HepG2 (cell line): ENCODE measurements around the gene MLN. TPM values are rescaled to one million over a fixed set of nuclear protein-coding genes. Genes with fewer than 3 reads are reported as not detected.
A peak's percentile ranks its signal among the peaks of the same experiment; 100 is the strongest.

Experiments
- ATAC-seq: fragments of 200-7000 bp; cut with Tn5 transposase; 3 replicates; pipeline ENCODE4 v1.9.1; 2020; ENCODE audit warnings: mild to moderate bottlenecking, moderate library complexity
- BruUV-seq: library from RNA; stranded (reverse); fragments of 400-500 nt; replicated peaks from 2 replicates; lab custom pipeline; 2021; lab: Mats Ljungman, UMichigan
- CTCF ChIA-PET: fragments of 300-600 bp; formaldehyde crosslinking; extraction: SDS; loops from one replicate; lab custom pipeline; 2021; ENCODE audit warnings: low total read pairs, inconsistent platforms, low intra/inter-chr PET ratio; lab: Yijun Ruan, JAX
- POLR2A ChIA-PET: fragments of 350-600 bp; sonication (Branson Sonifier 250); formaldehyde crosslinking; loops from one replicate; lab custom pipeline; 2020; ENCODE audit warnings: antibody characterized with exemption, inconsistent platforms; lab: Yijun Ruan, JAX
- DNase-seq: peaks from one replicate; pipeline ENCODE4 v3.0.0-alpha.2; 2015; ENCODE audit warnings: low spot score
- FAIRE-seq: peaks from 3 replicates; lab custom pipeline; 2011; peaks lifted over from hg19 to GRCh38; lab: Jason Lieb, UNC
- H2AFZ ChIP-seq: one replicate; pipeline ENCODE4 v1.6.1; 2011; ENCODE audit warnings: low read length, inconsistent platforms
- H3K27ac ChIP-seq: fragments of 300-600 bp; 3 replicates; pipeline ENCODE4 v1.8.0; 2011; ENCODE audit warnings: mixed run types, mild to moderate bottlenecking, mixed read lengths, low read length, inconsistent platforms; ENCODE audit not compliant: insufficient read depth; ENCODE audit errors: extremely low read length
- H3K27me3 ChIP-seq, 2 experiments: fragments of 200-600 bp in 1 of 2; 2 replicates in 1 of 2; 3 replicates in 1 of 2; pipeline versions ENCODE4 v1.6.0 to v1.8.0; 2011; ENCODE audit warnings: low read length in 2 of 2, mild to moderate bottlenecking in 2 of 2, moderate library complexity in 2 of 2, inconsistent platforms in 1 of 2; ENCODE audit not compliant: insufficient read depth in 2 of 2, control insufficient read depth in 1 of 2
- H3K36me3 ChIP-seq, 2 experiments: fragments of 200-600 bp in 1 of 2; replicated peaks in 1 of 2; 2 replicates in 1 of 2; 3 replicates in 1 of 2; pipeline versions ENCODE4 v1.5.1 to v1.8.0; 2011; ENCODE audit warnings: low read length in 2 of 2, inconsistent platforms in 1 of 2; ENCODE audit not compliant: insufficient read depth in 2 of 2, control insufficient read depth in 1 of 2
- H3K4me1 ChIP-seq: 2 replicates; pipeline ENCODE4 v1.5.1; 2012; ENCODE audit warnings: low read length, inconsistent platforms; ENCODE audit not compliant: insufficient read depth
- H3K4me2 ChIP-seq: 2 replicates; pipeline ENCODE4 v1.6.0; 2011; ENCODE audit warnings: low read depth, low read length, inconsistent platforms
- H3K4me3 ChIP-seq, 3 experiments: fragments of 200-600 bp in 1 of 3; sonication (generic), shearing (Covaris generic) in 1 of 3; replicated peaks in 1 of 3; 2 replicates each; pipeline ENCODE4 v1.5.1; 2011 to 2016; ENCODE audit warnings: low read length in 3 of 3, inconsistent platforms in 2 of 3, low read depth in 2 of 3, mild to moderate bottlenecking in 2 of 3, control low read depth in 1 of 3, mixed read lengths in 1 of 3; ENCODE audit not compliant: insufficient read depth in 1 of 3
- H3K79me2 ChIP-seq: one replicate; pipeline ENCODE4 v1.6.1; 2011; ENCODE audit warnings: low read length, inconsistent platforms; ENCODE audit not compliant: insufficient read depth
- H3K9ac ChIP-seq: 2 replicates; pipeline ENCODE4 v1.6.0; 2011; ENCODE audit warnings: mild to moderate bottlenecking, low read depth, low read length, inconsistent platforms; ENCODE audit not compliant: insufficient read depth
- H3K9me3 ChIP-seq: 2 replicates; pipeline ENCODE4 v1.5.1; 2012; ENCODE audit warnings: mild to moderate bottlenecking, low read length
- H4K20me1 ChIP-seq: 2 replicates; pipeline ENCODE4 v1.6.0; 2011; ENCODE audit warnings: inconsistent platforms, mild to moderate bottlenecking, low read length, moderate library complexity; ENCODE audit not compliant: insufficient read depth
- ATF7-NPFF ChIP-seq: sonication (generic); formaldehyde crosslinking; IDR thresholded peaks from 2 replicates; pipeline ENCODE4 v1.8.1; 2023; ENCODE audit warnings: mild to moderate bottlenecking, low read depth, missing genetic modification reagents, moderate library complexity
- KMT2B ChIP-seq: IDR thresholded peaks from 2 replicates; pipeline ENCODE4 v1.6.1; 2016; ENCODE audit warnings: missing genetic modification reagents, missing compliant biosample characterization
- MLLT10 ChIP-seq: sonication (generic); formaldehyde crosslinking; IDR thresholded peaks from 2 replicates; pipeline ENCODE4 v1.4.0; 2020; ENCODE audit warnings: missing genetic modification reagents
- MZF1 ChIP-seq: sonication (generic); formaldehyde crosslinking; IDR thresholded peaks from 2 replicates; pipeline ENCODE4 v1.8.1; 2023; ENCODE audit warnings: mild to moderate bottlenecking, missing genetic modification reagents, borderline replicate concordance
- PLRG1 ChIP-seq: fragments of 450-650 bp; conservative IDR thresholded peaks from 2 replicates; pipeline ENCODE4 v1.6.1; 2016
- RFX3 ChIP-seq: IDR thresholded peaks from 2 replicates; pipeline ENCODE4 v1.6.1; 2016; ENCODE audit warnings: missing biosample characterization, missing genetic modification reagents
- SP4 ChIP-seq: sonication (generic); formaldehyde crosslinking; IDR thresholded peaks from 2 replicates; pipeline ENCODE4 v1.8.1; 2023; ENCODE audit warnings: mild to moderate bottlenecking, missing genetic modification reagents
- TCF7 ChIP-seq: sonication (generic); IDR thresholded peaks from 2 replicates; pipeline ENCODE4 v1.6.1; 2016; ENCODE audit warnings: antibody characterized with exemption, low read depth
- WIZ ChIP-seq: sonication (generic); formaldehyde crosslinking; IDR thresholded peaks from 2 replicates; pipeline ENCODE4 v1.5.1; 2020; ENCODE audit warnings: mild to moderate bottlenecking, missing genetic modification reagents
- ZNF12 ChIP-seq: sonication (generic); formaldehyde crosslinking; IDR thresholded peaks from 2 replicates; pipeline ENCODE4 v1.5.0; 2020; ENCODE audit warnings: missing genetic modification reagents
- ZNF282 ChIP-seq: fragments of 450-650 bp; IDR thresholded peaks from 2 replicates; pipeline ENCODE4 v1.6.1; 2018; ENCODE audit not compliant: partially characterized antibody
- ZNF331 ChIP-seq: sonication (generic); formaldehyde crosslinking; IDR thresholded peaks from 2 replicates; pipeline ENCODE4 v1.4.0; 2020; ENCODE audit warnings: missing genetic modification reagents
- ZNF34 ChIP-seq: sonication (generic); formaldehyde crosslinking; IDR thresholded peaks from 2 replicates; pipeline ENCODE4 v1.4.0; 2020; ENCODE audit warnings: mild to moderate bottlenecking, missing genetic modification reagents, borderline replicate concordance
- ZNF614 ChIP-seq: IDR thresholded peaks from 2 replicates; pipeline ENCODE4 v1.6.1; 2018; ENCODE audit warnings: missing biosample characterization, missing genetic modification reagents, inconsistent platforms, borderline replicate concordance
- ZNF724P ChIP-seq: sonication (generic); formaldehyde crosslinking; IDR thresholded peaks from 2 replicates; pipeline ENCODE4 v1.8.0; 2022; ENCODE audit warnings: missing genetic modification reagents, borderline replicate concordance
- ZNF782 ChIP-seq: sonication (generic); formaldehyde crosslinking; IDR thresholded peaks from 2 replicates; pipeline ENCODE4 v1.4.0; 2020; ENCODE audit warnings: missing genetic modification reagents, mild to moderate bottlenecking, borderline replicate concordance
- ZSCAN20 ChIP-seq: sonication (generic); formaldehyde crosslinking; IDR thresholded peaks from 2 replicates; pipeline ENCODE4 v1.4.0; 2020; ENCODE audit warnings: missing genetic modification reagents, mild to moderate bottlenecking, borderline replicate concordance
- WGBS: methylation state at CpG from one replicate; pipeline ENCODE4 v1.1.6; 2017; ENCODE audit warnings: low lambda C conversion rate; 5-methylcytosine and 5-hydroxymethylcytosine counted together
- in situ Hi-C: cut with HindIII; loops from 2 replicates; pipeline ENCODE4 v1.10.0; 2017; ENCODE audit warnings: low pct_unique_long_range_greater_than_20kb; ENCODE audit not compliant: extremely low pct_ligation_motif_present
- intact Hi-C: fragments of 100-400 bp; cut with micrococcal nuclease; formaldehyde crosslinking; loops from one replicate; pipeline ENCODE4 v1.10.0; 2022; ENCODE audit not compliant: unreplicated experiment
- polyA plus RNA-seq, 8 experiments: library from polyadenylated mRNA; depleted of rRNA in 3 of 8; stranded (reverse) in 7 of 8; unstranded in 1 of 8; fragments of >200 nt; fragmentation: Illumina TruSeq in 4 of 8; extraction: Trizol in 4 of 8; gene quantifications; 2 replicates each; pipeline versions ENCODE4 v1.2.1 to v1.2.3, GENCODE V29; 2011 to 2016; ENCODE audit warnings: low read depth in 4 of 8, missing spikeins in 1 of 8, mixed read lengths in 1 of 8; ENCODE audit not compliant: insufficient read depth in 1 of 8
- total RNA-seq, 5 experiments: library from RNA; depleted of rRNA; stranded (reverse); fragments of >200 nt; fragmentation: Illumina TruSeq; extraction: Trizol; gene quantifications; 2 replicates each; pipeline ENCODE4 v1.2.3, GENCODE V29; 2016; ENCODE audit warnings: low read depth in 1 of 5
- TF ChIP-seq, protein P1 (sequence below): sonication (generic); formaldehyde crosslinking; IDR thresholded peaks from 2 replicates; pipeline ENCODE4 v1.4.0; 2020; ENCODE audit warnings: low read depth, mild to moderate bottlenecking, missing genetic modification reagents

MLN gene
- total and polyA plus RNA-seq, 2 of the 13 experiments (the other 11 are each of a cell fraction or from before 2014, with no cell fraction given): not detected

- H3K4me2 ChIP-seq: no peak overlapping the region
- CTCF ChIA-PET: interaction anchor here (0.8 to 1.4 kb wide), 3 partner anchors 57 to 386 kb away, joined by 3 to 11 read pairs (median 3); no protein-coding TSS in a partner anchor
- H3K4me3 ChIP-seq: no peak overlapping the region
- WGBS: 53% methylated on average over 10 of the region's 10 CpGs
- no peak for TF ChIP-seq ZNF12 (CRISPR knock-in tag)
- no peak for TF ChIP-seq RFX3 (CRISPR knock-in tag)
- TF ChIP-seq ZSCAN20 (CRISPR knock-in tag): no peak
- BruUV-seq: no TSS peak
- intact Hi-C loops (no loop called here), in situ Hi-C loops (loop anchor here (10.0 kb wide), 1 partner anchor 385 kb away; no protein-coding TSS in a partner anchor)
- H3K79me2 ChIP-seq: no peaks in the 10 kb centered on the region
- POLR2A ChIA-PET: interaction anchor here (1.3 kb wide), 1 partner anchor 58 kb away, joined by 9 read pairs; the partner anchor contains the start of gene UQCC2
- H3K9me3 ChIP-seq: no peaks in the 10 kb centered on the region
- FAIRE-seq: no peak
- peaks cover 11 to 16% of the 10 kb centered on the region in 2 experiments; a peak in 3 of 5 replicates for H3K36me3 ChIP-seq
- peak; percentile 5; the same call in 2 of the 3 replicates for ATAC-seq
- no peak overlapping the region for H2AFZ ChIP-seq
- H3K4me1 ChIP-seq: peaks cover 5% of the 10 kb centered on the region
- no peak overlapping the region for H3K27ac ChIP-seq
- no peaks in the 10 kb centered on the region; the same call in 1 of the 2 replicates for H4K20me1 ChIP-seq
- no peak for DNase-seq
- H3K27me3 ChIP-seq: peaks cover 1 to 17% of the 10 kb centered on the region in 2 experiments; a peak in 3 of 5 replicates
- H3K9ac ChIP-seq: no peak overlapping the region
Measured at GRCh38 chr6:33769248-33769821, 34.5 kb downstream of the MLN start.

DNA sequence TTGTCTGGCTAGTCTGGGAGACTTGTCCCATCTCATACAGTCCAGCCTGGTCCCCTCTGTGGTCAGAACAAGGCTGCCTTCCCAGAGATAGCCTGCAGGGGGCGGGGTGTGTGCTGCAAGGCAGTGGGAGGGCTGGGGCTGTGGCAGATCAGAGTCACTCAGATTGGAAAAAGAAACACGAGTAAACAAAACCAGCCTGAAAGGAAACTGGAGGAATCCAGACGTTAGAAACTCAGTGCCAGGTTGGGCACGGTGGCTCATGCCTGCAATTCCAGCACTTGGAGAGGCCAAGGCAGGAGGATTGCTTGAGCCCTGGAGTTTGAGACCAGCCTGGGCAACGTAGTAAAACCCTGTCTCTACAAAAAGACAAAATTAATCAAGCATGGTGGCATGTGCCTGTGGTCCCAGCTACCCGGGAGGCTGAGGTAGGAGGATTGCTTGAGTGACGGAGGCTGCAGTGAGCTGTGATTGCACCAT is 35.1 kb downstream of the MLN start:
- in situ Hi-C loops (loop anchor here (10.0 kb wide), 1 partner anchor 386 kb away; no protein-coding TSS in a partner anchor), intact Hi-C loops (loop anchor here (1.0 kb wide), 1 partner anchor 259 kb away; no protein-coding TSS in a partner anchor)
- no peak overlapping the region for H3K9ac ChIP-seq
- no peak for TF ChIP-seq MLLT10 (CRISPR knock-in tag)
- no peak for TF ChIP-seq ZNF782 (CRISPR knock-in tag)
- TF ChIP-seq ZNF724P (CRISPR knock-in tag): no peak
- no peak for TF ChIP-seq WIZ (CRISPR knock-in tag)
- TF ChIP-seq ZNF34 (CRISPR knock-in tag): no peak
- no peak for TF ChIP-seq ZNF614 (CRISPR knock-in tag)
- TF ChIP-seq ZNF331 (CRISPR knock-in tag): no peak
- no peak for TF ChIP-seq ATF7-NPFF (CRISPR knock-in tag)
- TF ChIP-seq RFX3 (CRISPR knock-in tag): no peak
- no peak for TF ChIP-seq ZNF282
- no peak for TF ChIP-seq TCF7
- TF ChIP-seq, protein P1, sequence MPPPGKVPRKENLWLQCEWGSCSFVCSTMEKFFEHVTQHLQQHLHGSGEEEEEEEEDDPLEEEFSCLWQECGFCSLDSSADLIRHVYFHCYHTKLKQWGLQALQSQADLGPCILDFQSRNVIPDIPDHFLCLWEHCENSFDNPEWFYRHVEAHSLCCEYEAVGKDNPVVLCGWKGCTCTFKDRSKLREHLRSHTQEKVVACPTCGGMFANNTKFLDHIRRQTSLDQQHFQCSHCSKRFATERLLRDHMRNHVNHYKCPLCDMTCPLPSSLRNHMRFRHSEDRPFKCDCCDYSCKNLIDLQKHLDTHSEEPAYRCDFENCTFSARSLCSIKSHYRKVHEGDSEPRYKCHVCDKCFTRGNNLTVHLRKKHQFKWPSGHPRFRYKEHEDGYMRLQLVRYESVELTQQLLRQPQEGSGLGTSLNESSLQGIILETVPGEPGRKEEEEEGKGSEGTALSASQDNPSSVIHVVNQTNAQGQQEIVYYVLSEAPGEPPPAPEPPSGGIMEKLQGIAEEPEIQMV (CRISPR knock-in tag): no peak
- no peak for TF ChIP-seq KMT2B (CRISPR knock-in tag)
- TF ChIP-seq MZF1 (CRISPR knock-in tag): no peak
- TF ChIP-seq PLRG1: no peak
- TF ChIP-seq SP4: no peak

More for the DNA sequence above, 35.1 kb downstream of the MLN start:
- Histone ChIP-seq H3K27ac (no peak overlapping the region), H4K20me1 (no peaks in the 10 kb centered on the region; the same call in 1 of the 2 replicates), H3K36me3 (peaks cover 8 to 14% of the 10 kb centered on the region in 2 experiments; a peak in 2 of 5 replicates), H3K27me3 (peaks cover 2 to 17% of the 10 kb centered on the region in 2 experiments; a peak in 3 of 5 replicates), H3K4me2 (peak overlapping the region; percentile 25; the same call in 1 of the 2 replicates), H3K4me3 (no peak overlapping the region), H3K79me2 (no peaks in the 10 kb centered on the region), H2AFZ (no peak overlapping the region), H3K4me1 (peaks cover 5% of the 10 kb centered on the region), H3K9me3 (no peaks in the 10 kb centered on the region)
- ChIA-PET POLR2A (no interaction called here), CTCF (interaction anchor here (0.6 to 1.4 kb wide), 4 partner anchors 24 to 386 kb away, joined by 3 to 11 read pairs (median 3); no protein-coding TSS in a partner anchor)
- no TSS peak for BruUV-seq
- ATAC-seq (peak; percentile 89), DNase-seq (peak; percentile 64), FAIRE-seq (peak; percentile 82)
- 20% methylated on average over 7 of the region's 7 CpGs for WGBS
